Parathyroid adenoma (tissue), 2 donors: ENCODE results near the gene SLC30A9.

Experiments used
- H2AFZ ChIP-seq: fragments of 300-600 bp; sonication (generic); one replicate; pipeline ENCODE4 v1.7.0; 2017; ENCODE audit warnings: antibody characterized with exemption, mild to moderate bottlenecking
- H3K27ac ChIP-seq: fragments of 300-600 bp; sonication (generic); one replicate; pipeline ENCODE4 v1.7.0; 2017
- H3K27me3 ChIP-seq: fragments of 300-600 bp; sonication (generic); one replicate; pipeline ENCODE4 v1.7.0; 2017; ENCODE audit warnings: low read length; ENCODE audit not compliant: control insufficient read depth, insufficient read depth
- H3K36me3 ChIP-seq: fragments of 300-600 bp; sonication (generic); one replicate; pipeline ENCODE4 v1.7.0; 2017; ENCODE audit warnings: low read length; ENCODE audit not compliant: control insufficient read depth, insufficient read depth
- H3K4me1 ChIP-seq: fragments of 300-600 bp; sonication (generic); one replicate; pipeline ENCODE4 v1.7.0; 2017; ENCODE audit warnings: control low read depth
- H3K4me2 ChIP-seq: fragments of 300-600 bp; sonication (generic); one replicate; pipeline ENCODE4 v1.7.0; 2017; ENCODE audit warnings: low read length
- H3K4me3 ChIP-seq: fragments of 300-600 bp; sonication (generic); one replicate; pipeline ENCODE4 v1.7.0; 2017; ENCODE audit warnings: low read depth, low read length
- H3K79me2 ChIP-seq: fragments of 300-600 bp; sonication (generic); one replicate; pipeline ENCODE4 v1.7.0; 2017; ENCODE audit warnings: control low read depth
- H3K9ac ChIP-seq: fragments of 300-600 bp; sonication (generic); one replicate; pipeline ENCODE4 v1.7.0; 2017; ENCODE audit warnings: mild to moderate bottlenecking
- H3K9me3 ChIP-seq: fragments of 300-600 bp; sonication (generic); one replicate; pipeline ENCODE4 v1.7.0; 2017; ENCODE audit warnings: low read length; ENCODE audit not compliant: control insufficient read depth
- TF ChIP-seq, protein P1 (sequence below): fragments of 300-600 bp; sonication (generic); IDR thresholded peaks from one replicate; pipeline ENCODE4 v1.7.0; 2017; ENCODE audit warnings: antibody characterized with exemption, mild to moderate bottlenecking
- donor health status: primary hyperparathyroidism.

SLC30A9 gene

DNA sequence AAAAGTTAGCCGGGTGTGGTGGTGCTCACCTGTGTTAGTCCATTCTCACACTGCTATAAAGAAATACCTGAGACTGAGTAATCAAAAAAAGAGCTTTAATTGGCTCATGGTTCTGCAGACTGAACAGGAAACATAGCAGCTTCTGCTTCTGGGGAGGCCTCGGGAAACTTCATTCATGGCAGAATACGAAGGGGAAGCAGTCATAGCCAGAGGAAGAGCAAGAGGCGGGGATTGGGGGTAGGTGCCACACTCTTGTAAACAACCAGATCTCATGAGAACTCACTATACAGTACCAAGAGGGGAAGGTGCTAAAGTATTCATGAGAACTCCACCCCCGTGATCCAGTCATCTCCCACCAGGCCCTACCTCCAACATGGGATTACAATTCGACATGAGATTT lies 98.1 kb downstream of the SLC30A9 start:
- no peaks in the 10 kb centered on the region for H3K9me3 ChIP-seq
- H3K27ac ChIP-seq, result no peak overlapping the region
- no peak overlapping the region for H3K9ac ChIP-seq
- TF ChIP-seq, protein P1, sequence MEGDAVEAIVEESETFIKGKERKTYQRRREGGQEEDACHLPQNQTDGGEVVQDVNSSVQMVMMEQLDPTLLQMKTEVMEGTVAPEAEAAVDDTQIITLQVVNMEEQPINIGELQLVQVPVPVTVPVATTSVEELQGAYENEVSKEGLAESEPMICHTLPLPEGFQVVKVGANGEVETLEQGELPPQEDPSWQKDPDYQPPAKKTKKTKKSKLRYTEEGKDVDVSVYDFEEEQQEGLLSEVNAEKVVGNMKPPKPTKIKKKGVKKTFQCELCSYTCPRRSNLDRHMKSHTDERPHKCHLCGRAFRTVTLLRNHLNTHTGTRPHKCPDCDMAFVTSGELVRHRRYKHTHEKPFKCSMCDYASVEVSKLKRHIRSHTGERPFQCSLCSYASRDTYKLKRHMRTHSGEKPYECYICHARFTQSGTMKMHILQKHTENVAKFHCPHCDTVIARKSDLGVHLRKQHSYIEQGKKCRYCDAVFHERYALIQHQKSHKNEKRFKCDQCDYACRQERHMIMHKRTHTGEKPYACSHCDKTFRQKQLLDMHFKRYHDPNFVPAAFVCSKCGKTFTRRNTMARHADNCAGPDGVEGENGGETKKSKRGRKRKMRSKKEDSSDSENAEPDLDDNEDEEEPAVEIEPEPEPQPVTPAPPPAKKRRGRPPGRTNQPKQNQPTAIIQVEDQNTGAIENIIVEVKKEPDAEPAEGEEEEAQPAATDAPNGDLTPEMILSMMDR, result no peak
- no peak overlapping the region for H3K4me2 ChIP-seq
- no peak overlapping the region for H3K4me3 ChIP-seq
- no peaks in the 10 kb centered on the region for H3K79me2 ChIP-seq
- H3K36me3 ChIP-seq, result no peaks in the 10 kb centered on the region
- H3K27me3 ChIP-seq, result no peaks in the 10 kb centered on the region
- H3K4me1 ChIP-seq, result no peaks in the 10 kb centered on the region
- H2AFZ ChIP-seq, result no peak overlapping the region

DNA sequence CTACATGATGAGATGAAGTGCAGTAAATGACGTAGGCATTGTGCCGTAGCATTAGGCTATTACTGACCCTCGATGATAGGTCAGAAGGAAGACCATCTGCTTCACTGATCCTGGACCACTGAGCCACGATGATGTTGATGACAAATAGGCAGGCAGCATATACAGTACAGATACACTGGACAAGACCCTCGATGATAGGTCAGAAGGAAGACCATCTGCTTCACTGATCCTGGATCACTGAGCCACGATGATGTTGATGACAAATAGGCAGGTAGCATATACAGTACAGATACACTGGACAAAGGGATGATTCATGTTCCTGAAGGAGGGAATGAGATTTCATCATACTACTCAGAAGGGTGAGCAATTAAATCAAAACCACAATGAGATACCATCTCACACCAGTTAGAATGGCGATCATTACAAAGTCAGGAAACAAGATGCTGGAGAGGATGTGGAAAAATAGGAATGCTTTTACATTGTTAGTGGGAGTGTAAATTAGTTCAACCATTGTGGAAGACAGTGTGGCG lies 111.2 kb downstream of the SLC30A9 start:
- no peaks in the 10 kb centered on the region for H3K9me3 ChIP-seq
- no peaks in the 10 kb centered on the region for H3K4me1 ChIP-seq
- H2AFZ ChIP-seq, result no peak overlapping the region
- no peak overlapping the region for H3K4me2 ChIP-seq
- no peaks in the 10 kb centered on the region for H3K27me3 ChIP-seq
- H3K27ac ChIP-seq, result no peak overlapping the region
- no peak overlapping the region for H3K4me3 ChIP-seq
- H3K36me3 ChIP-seq, result no peaks in the 10 kb centered on the region
- no peaks in the 10 kb centered on the region for H3K79me2 ChIP-seq
- H3K9ac ChIP-seq, result no peak overlapping the region
- TF ChIP-seq, protein P1, result no peak

DNA sequence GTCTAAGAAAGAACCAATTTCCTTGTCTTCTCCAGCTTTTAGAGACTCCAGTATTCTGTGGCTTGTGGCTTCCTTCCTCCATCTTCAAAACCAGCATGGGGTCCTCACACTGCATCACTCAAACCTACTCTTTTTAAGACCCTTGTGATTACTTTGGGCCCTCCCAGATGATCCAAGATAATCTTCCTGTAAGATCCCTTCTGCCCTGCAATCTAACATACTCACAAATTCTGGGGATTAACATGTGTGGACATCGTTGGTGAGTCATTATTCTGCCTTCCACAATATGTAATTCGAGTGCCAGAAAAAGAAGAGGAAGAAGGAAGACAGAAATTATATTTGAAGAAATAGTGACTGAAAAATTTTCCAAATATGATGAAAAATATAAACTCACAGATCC lies 114.2 kb downstream of the SLC30A9 start:
- no peaks in the 10 kb centered on the region for H3K4me1 ChIP-seq
- no peaks in the 10 kb centered on the region for H3K79me2 ChIP-seq
- H3K27ac ChIP-seq, result no peak overlapping the region
- H3K9me3 ChIP-seq, result no peaks in the 10 kb centered on the region
- TF ChIP-seq, protein P1, result no peak
- no peak overlapping the region for H3K4me2 ChIP-seq
- no peaks in the 10 kb centered on the region for H3K36me3 ChIP-seq
- H3K4me3 ChIP-seq, result no peak overlapping the region
- no peaks in the 10 kb centered on the region for H3K27me3 ChIP-seq
- no peak overlapping the region for H2AFZ ChIP-seq
- no peak overlapping the region for H3K9ac ChIP-seq

DNA sequence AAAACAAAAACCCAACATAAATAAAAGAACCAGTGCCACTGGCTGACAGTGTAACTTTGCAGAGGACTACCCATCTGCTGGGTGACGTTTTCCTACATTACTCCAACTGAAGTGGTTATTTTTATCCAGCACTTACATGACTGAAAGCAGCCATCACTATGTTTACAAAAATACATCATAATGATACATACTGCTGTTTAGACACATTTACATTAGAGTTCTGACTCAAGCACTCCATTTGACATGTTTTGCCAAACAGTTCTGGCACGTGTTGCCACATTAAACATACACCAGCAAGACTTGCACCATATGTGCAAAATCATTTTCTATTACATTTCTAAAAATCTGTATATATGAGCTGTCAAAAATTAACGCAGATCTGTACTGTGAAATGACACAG lies 122.5 kb downstream of the SLC30A9 start:
- TF ChIP-seq, protein P1, result no peak
- no peak overlapping the region for H3K9ac ChIP-seq
- H3K79me2 ChIP-seq, result no peaks in the 10 kb centered on the region
- no peak overlapping the region for H2AFZ ChIP-seq
- H3K9me3 ChIP-seq, result no peaks in the 10 kb centered on the region
- H3K36me3 ChIP-seq, result no peaks in the 10 kb centered on the region
- no peak overlapping the region for H3K27ac ChIP-seq
- H3K4me2 ChIP-seq, result no peak overlapping the region
- no peaks in the 10 kb centered on the region for H3K4me1 ChIP-seq
- no peak overlapping the region for H3K4me3 ChIP-seq
- H3K27me3 ChIP-seq, result no peaks in the 10 kb centered on the region

DNA sequence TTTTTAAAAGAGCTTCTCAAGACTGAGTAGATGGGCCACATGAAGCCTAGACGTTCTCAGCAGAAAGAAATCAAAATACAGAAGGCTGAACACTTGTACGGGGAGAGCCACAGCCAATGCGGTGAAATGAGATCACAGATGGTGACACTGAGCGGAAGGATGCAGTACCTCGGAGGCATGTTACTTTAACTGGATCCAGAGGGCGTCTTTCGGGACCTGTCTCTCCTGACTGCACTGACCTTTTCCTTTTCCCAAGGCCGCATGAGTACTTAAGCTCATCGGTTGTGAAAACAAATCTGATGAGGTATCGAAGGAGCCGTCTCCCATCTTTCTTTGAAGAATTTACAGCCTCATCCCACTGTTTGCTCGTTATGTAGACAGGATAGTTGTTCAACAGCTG lies 129.6 kb downstream of the SLC30A9 start:
- Histone ChIP-seq H3K27ac (no peak overlapping the region), H3K36me3 (no peaks in the 10 kb centered on the region), H3K9me3 (no peaks in the 10 kb centered on the region), H2AFZ (no peak overlapping the region), H3K9ac (no peak overlapping the region), H3K4me2 (no peak overlapping the region), H3K27me3 (no peaks in the 10 kb centered on the region), H3K79me2 (no peaks in the 10 kb centered on the region), H3K4me3 (no peak overlapping the region), H3K4me1 (no peaks in the 10 kb centered on the region)
- TF ChIP-seq, protein P1, result no peak
